NCI-H2081 treated with DMSO at 0.1 percent for 48 hours (cell line): Measurements from ENCODE around the gene RFTN1.

Source experiments
- DNase-seq: peaks from one replicate; lab custom pipeline; 2025; lab: John Stamatoyannopoulos, UW

Gene RFTN1

GRCh38 chr3:16354291-16354690 is 159.2 kb downstream of the RFTN1 start:
- no peak for DNase-seq

- DNase-seq: no peak
Measured at GRCh38 chr3:16352428-16352827, 161.1 kb downstream of the RFTN1 start.

- no peak for DNase-seq
Measured at GRCh38 chr3:16350597-16351318, 162.7 kb downstream of the RFTN1 start.

- DNase-seq: no peak
Measured at GRCh38 chr3:16349986-16350596, 163.4 kb downstream of the RFTN1 start.

GRCh38 chr3:16347548-16347947 is 166.0 kb downstream of the RFTN1 start:
- DNase-seq: no peak

GRCh38 chr3:16346413-16347081 is 167.0 kb downstream of the RFTN1 start:
- DNase-seq: no peak

- no peak for DNase-seq
Measured at GRCh38 chr3:16343101-16343500, 170.4 kb downstream of the RFTN1 start.

GRCh38 chr3:16338999-16339398 is 174.5 kb downstream of the RFTN1 start:
- no peak for DNase-seq

GRCh38 chr3:16337856-16338540 is 175.5 kb downstream of the RFTN1 start:
- DNase-seq: no peak

GRCh38 chr3:16336825-16337224 is 176.7 kb downstream of the RFTN1 start:
- DNase-seq: no peak

- no peak for DNase-seq
Measured at GRCh38 chr3:16335772-16336645, 177.5 kb downstream of the RFTN1 start.

GRCh38 chr3:16335333-16335732 is 178.2 kb downstream of the RFTN1 start:
- no peak for DNase-seq

GRCh38 chr3:16334909-16335308 is 178.6 kb downstream of the RFTN1 start:
- no peak for DNase-seq

- DNase-seq: no peak
Measured at GRCh38 chr3:16332904-16333426, 180.5 kb downstream of the RFTN1 start.

- DNase-seq: no peak
Measured at GRCh38 chr3:16331319-16331883, 182.1 kb downstream of the RFTN1 start.

GRCh38 chr3:16330351-16330750 is 183.1 kb downstream of the RFTN1 start:
- no peak for DNase-seq

GRCh38 chr3:16329826-16330129 is 183.7 kb downstream of the RFTN1 start:
- DNase-seq: no peak

GRCh38 chr3:16329036-16329825 is 184.3 kb downstream of the RFTN1 start:
- no peak for DNase-seq

- DNase-seq: no peak
Measured at GRCh38 chr3:16328124-16328523, 185.4 kb downstream of the RFTN1 start.

GRCh38 chr3:16326724-16327349 is 186.7 kb downstream of the RFTN1 start:
- DNase-seq: no peak
